K562 (cell line): ENCODE measurements around the gene SGSH. TPM values are rescaled to one million over a fixed set of nuclear protein-coding genes. Genes with fewer than 3 reads are reported as not detected.

Experiments used
- CHD4 ChIP-seq: fragments of 200-600 bp; sonication (generic); IDR thresholded peaks from 3 replicates; pipeline ENCODE4 v1.6.1; 2012; ENCODE audit warnings: low read depth, mild to moderate bottlenecking, mixed read lengths, low read length, inconsistent platforms; ENCODE audit not compliant: insufficient read depth, insufficient replicate concordance, poor library complexity, severe bottlenecking
- CREM ChIP-seq: IDR thresholded peaks from 2 replicates; pipeline ENCODE4 v1.6.1; 2014; ENCODE audit warnings: antibody characterized with exemption, low read depth
- CUX1 ChIP-seq: fragments of 200-800 bp; sonication (Bioruptor generic); IDR thresholded peaks from 2 replicates; pipeline ENCODE4 v1.6.1; 2016; ENCODE audit warnings: missing genetic modification characterization, missing compliant biosample characterization
- E2F1 ChIP-seq: sonication (generic); formaldehyde crosslinking; IDR thresholded peaks from 2 replicates; pipeline ENCODE4 v1.8.1; 2023; ENCODE audit warnings: mild to moderate bottlenecking, missing genetic modification reagents, moderate library complexity
- E4F1 ChIP-seq: fragments of 250-450 bp; sonication (Bioruptor Pico); IDR thresholded peaks from 2 replicates; pipeline ENCODE4 v1.5.0; 2021; ENCODE audit warnings: mild to moderate bottlenecking, borderline replicate concordance
- IRF9 ChIP-seq: fragments of 450-650 bp; IDR thresholded peaks from 2 replicates; pipeline ENCODE4 v1.6.1; 2016; ENCODE audit warnings: missing biosample characterization, missing genetic modification characterization
- KLF16 ChIP-seq: IDR thresholded peaks from 2 replicates; pipeline ENCODE4 v1.6.1; 2016; ENCODE audit warnings: antibody characterized with exemption
- MIER1 ChIP-seq: fragments of 450-650 bp; IDR thresholded peaks from 2 replicates; pipeline ENCODE4 v1.6.1; 2016; ENCODE audit warnings: antibody characterized with exemption, mild to moderate bottlenecking, low read depth
- POLR2B ChIP-seq: fragments of 450-650 bp; IDR thresholded peaks from 2 replicates; pipeline ENCODE4 v1.6.1; 2018; ENCODE audit warnings: low read depth; ENCODE audit not compliant: partially characterized antibody
- POLR2G ChIP-seq: fragments of 200-400 bp; formaldehyde crosslinking; IDR thresholded peaks from 2 replicates; pipeline ENCODE4 v1.6.1; 2017; ENCODE audit warnings: low read depth, mild to moderate bottlenecking, antibody characterized with exemption, low read length, moderate library complexity
- SNAPC5 ChIP-seq: fragments of 250-450 bp; sonication (Bioruptor Pico); IDR thresholded peaks from 2 replicates; pipeline ENCODE4 v1.8.0; 2021; ENCODE audit warnings: moderate library complexity, mild to moderate bottlenecking, inconsistent platforms
- TSC22D4 ChIP-seq: fragments of 450-650 bp; IDR thresholded peaks from 2 replicates; pipeline ENCODE4 v1.6.1; 2016; ENCODE audit warnings: missing genetic modification characterization, missing biosample characterization, control low read depth
- USF1 ChIP-seq: sonication (generic); formaldehyde crosslinking; IDR thresholded peaks from 2 replicates; pipeline ENCODE4 v1.9.0; 2022; ENCODE audit warnings: mild to moderate bottlenecking, missing genetic modification reagents
- ZNF224 ChIP-seq: sonication (generic); formaldehyde crosslinking; IDR thresholded peaks from 2 replicates; pipeline ENCODE4 v1.8.0; 2022; ENCODE audit warnings: mild to moderate bottlenecking, missing genetic modification reagents
- polyA plus RNA-seq, 8 experiments: library from polyadenylated mRNA; depleted of rRNA in 4 of 8; stranded (reverse) in 5 of 8; unstranded in 3 of 8; fragments of >200 nt; fragmentation: Nextera tagmentation in 2 of 8; fragmentation: Illumina TruSeq in 1 of 8; extraction: Ambion mirVana in 2 of 8; extraction: Trizol in 1 of 8; gene quantifications; 2 replicates each; pipeline versions ENCODE4 v1.2.1 to v1.2.3, GENCODE V29; 2011 to 2014; ENCODE audit warnings: inconsistent platforms in 1 of 8, missing spikeins in 1 of 8
- total RNA-seq, 7 experiments: library from RNA; depleted of rRNA in 6 of 7; stranded (reverse); fragments of >200 nt in 6 of 7; fragmentation: Illumina TruSeq in 2 of 7; extraction: Trizol in 2 of 7; gene quantifications; 2 replicates each; pipeline versions ENCODE4 v1.2.1 to v1.2.3, GENCODE V29; 2011 to 2021; ENCODE audit warnings: low replicate concordance in 1 of 7

The SGSH gene
- total and polyA plus RNA-seq, 9 of the 15 experiments (the other 6 are each of a cell fraction or from before 2014, with no cell fraction given) = 0.25 to 15.7 (median 4.9) TPM

- TF ChIP-seq E4F1 = no peak
- TF ChIP-seq IRF9 (tag) = no peak
- no peak for TF ChIP-seq CREM
- no peak for TF ChIP-seq TSC22D4 (tag)
- no peak for TF ChIP-seq CHD4
- TF ChIP-seq SNAPC5 = no peak
- TF ChIP-seq USF1 (CRISPR knock-in tag) = peak; percentile 83
- peak; percentile 85 for TF ChIP-seq POLR2G
- peak; percentile 50 for TF ChIP-seq POLR2B
- TF ChIP-seq CUX1 (CRISPR knock-in tag) = no peak
- TF ChIP-seq MIER1 = no peak
- no peak for TF ChIP-seq ZNF224
- no peak for TF ChIP-seq KLF16
- no peak for TF ChIP-seq E2F1 (CRISPR knock-in tag)
These were observed at the start of gene SGSH, which contains the start of gene SLC26A11 (continued) for GRCh38 chr17:80220054-80220735.
